ENCODE measurements around the gene SYNDIG1. TPM values are rescaled to one million over a fixed set of nuclear protein-coding genes. Genes with fewer than 3 reads are reported as not detected.

Gene SYNDIG1
- total and polyA plus RNA-seq, 2 donors (not counting 1 experiment from before 2014, with no cell fraction given), result not detected

DNA sequence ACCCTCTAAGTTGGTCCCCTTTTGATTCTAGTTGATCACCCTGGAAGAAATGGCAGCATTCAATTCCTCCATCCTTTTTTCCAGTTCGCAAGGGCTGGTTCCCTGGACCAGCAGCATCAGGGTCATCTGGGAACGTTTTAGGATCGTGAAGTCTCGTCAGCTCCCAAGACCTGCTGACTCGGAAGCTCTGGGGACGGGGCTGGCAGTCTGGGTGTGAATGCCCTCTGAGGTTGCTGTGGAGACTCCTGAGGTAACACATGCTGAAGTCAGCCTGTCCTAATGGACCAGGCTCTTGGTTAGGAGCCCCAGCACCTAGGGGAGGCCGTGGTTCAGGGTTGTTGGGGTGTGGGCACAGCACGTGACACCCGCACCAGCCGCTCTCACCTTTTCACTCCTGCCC, 164.1 kb downstream of the SYNDIG1 start:
- H4K20me1 ChIP-seq (ENCODE audit: control insufficient read depth, insufficient read depth, low read length, poor library complexity, severe bottlenecking), result no peaks in the 10 kb centered on the region
- DNase-seq (no peak), ATAC-seq (ENCODE audit: low read depth) (no peak)
- Mint-ChIP-seq H3K4me1 (peaks cover 4% of the 10 kb centered on the region), H3K9me3 (ENCODE audit: insufficient read depth) (no peaks in the 10 kb centered on the region), H3K4me3 (no peak overlapping the region), H3K27ac (no peak overlapping the region), H3K27me3 (no peaks in the 10 kb centered on the region)
- no peak overlapping the region for H3K27ac ChIP-seq (ENCODE audit: low read length in 2 of 2)
- no peak overlapping the region for H3K9ac ChIP-seq (ENCODE audit: low read length)
- 94% methylated on average over 8 of the region's 10 CpGs for WGBS (ENCODE audit: insufficient coverage)
- no peaks in the 10 kb centered on the region for H3K36me3 ChIP-seq (replicated peaks in 1 of 2; ENCODE audit: control extremely low read depth in 1 of 2, control insufficient read depth in 1 of 2, extremely low read depth in 1 of 2, insufficient read depth in 2 of 2, low read length in 1 of 2)
- TF ChIP-seq EZH2 (IDR thresholded peaks at IDR 0.05; ENCODE audit: borderline replicate concordance, insufficient read depth, low read depth, low read length, poor library complexity, severe bottlenecking), result no peak
- H3K27me3 ChIP-seq (replicated peaks in 1 of 4; ENCODE audit: control extremely low read depth in 1 of 4, control insufficient read depth in 3 of 4, insufficient read depth in 4 of 4, low read length in 3 of 4), result no peaks in the 10 kb centered on the region
- no peaks in the 10 kb centered on the region for H3K79me2 ChIP-seq (ENCODE audit: control insufficient read depth, insufficient read depth, low read length)
- H2AFZ ChIP-seq (ENCODE audit: insufficient read depth, low read depth, low read length, poor library complexity, severe bottlenecking), result no peak overlapping the region
- no peaks in the 10 kb centered on the region for H3K9me3 ChIP-seq (ENCODE audit: control extremely low read depth in 1 of 3, control insufficient read depth in 2 of 3, insufficient read depth in 1 of 3, low read length in 2 of 3)
- H3K4me1 ChIP-seq (ENCODE audit: control insufficient read depth in 2 of 2, insufficient read depth in 2 of 2, low read length in 2 of 2), result no peaks in the 10 kb centered on the region
- intact Hi-C loops (cut with micrococcal nuclease), result no loop called here
- H3K4me3 ChIP-seq (ENCODE audit: control extremely low read depth in 1 of 5, extremely low read depth in 1 of 5, insufficient read depth in 1 of 5, low read depth in 2 of 5, low read length in 4 of 5), result no peak overlapping the region
- ChIA-PET POLR2A (no interaction called here), CTCF (no interaction called here)
- H3K4me2 ChIP-seq (replicated peaks; ENCODE audit: low read depth, low read length, poor library complexity, severe bottlenecking), result no peak overlapping the region

DNA sequence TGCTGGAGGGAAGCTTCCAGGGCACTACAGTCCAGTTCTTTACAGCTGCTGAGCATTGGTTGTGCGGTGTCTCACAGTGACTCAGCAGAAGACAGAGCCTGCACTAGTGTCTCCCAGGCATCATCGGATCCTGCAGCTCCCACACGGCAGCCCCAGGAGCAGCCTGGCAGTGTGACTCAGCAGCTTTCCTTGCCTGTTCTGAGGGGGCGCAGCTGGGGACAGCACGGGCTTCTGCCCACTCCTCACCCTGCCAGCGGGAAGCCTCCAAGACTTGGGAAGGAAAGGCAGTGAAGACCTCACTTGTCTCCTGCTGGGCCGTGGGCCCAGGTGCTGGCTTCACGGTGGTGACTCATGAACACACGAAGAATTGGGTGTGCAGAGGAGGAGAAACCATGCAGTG, 165.4 kb downstream of the SYNDIG1 start:
- Histone ChIP-seq H3K9ac (ENCODE audit: low read length) (no peak overlapping the region), H3K27ac (ENCODE audit: low read length in 2 of 2) (no peak overlapping the region), H3K4me2 (replicated peaks; ENCODE audit: low read depth, low read length, poor library complexity, severe bottlenecking) (no peak overlapping the region), H3K4me1 (ENCODE audit: control insufficient read depth in 2 of 2, insufficient read depth in 2 of 2, low read length in 2 of 2) (no peaks in the 10 kb centered on the region), H3K9me3 (ENCODE audit: control extremely low read depth in 1 of 3, control insufficient read depth in 2 of 3, insufficient read depth in 1 of 3, low read length in 2 of 3) (no peaks in the 10 kb centered on the region), H3K36me3 (replicated peaks in 1 of 2; ENCODE audit: control extremely low read depth in 1 of 2, control insufficient read depth in 1 of 2, extremely low read depth in 1 of 2, insufficient read depth in 2 of 2, low read length in 1 of 2) (no peaks in the 10 kb centered on the region), H3K4me3 (ENCODE audit: control extremely low read depth in 1 of 5, extremely low read depth in 1 of 5, insufficient read depth in 1 of 5, low read depth in 2 of 5, low read length in 4 of 5) (no peak overlapping the region), H3K79me2 (ENCODE audit: control insufficient read depth, insufficient read depth, low read length) (no peaks in the 10 kb centered on the region), H3K27me3 (replicated peaks in 1 of 4; ENCODE audit: control extremely low read depth in 1 of 4, control insufficient read depth in 3 of 4, insufficient read depth in 4 of 4, low read length in 3 of 4) (no peaks in the 10 kb centered on the region), H4K20me1 (ENCODE audit: control insufficient read depth, insufficient read depth, low read length, poor library complexity, severe bottlenecking) (no peaks in the 10 kb centered on the region), H2AFZ (ENCODE audit: insufficient read depth, low read depth, low read length, poor library complexity, severe bottlenecking) (no peak overlapping the region)
- POLR2A ChIA-PET, result no interaction called here
- no peak for ATAC-seq (ENCODE audit: low read depth)
- CTCF ChIA-PET, result no interaction called here
- intact Hi-C loops (cut with micrococcal nuclease), result no loop called here
- no peak for DNase-seq
- WGBS (ENCODE audit: insufficient coverage), result 22% methylated on average over 6 of the region's 9 CpGs
- no peaks in the 10 kb centered on the region for H3K9me3 Mint-ChIP-seq (ENCODE audit: insufficient read depth)
- no peak overlapping the region for H3K4me3 Mint-ChIP-seq
- no peaks in the 10 kb centered on the region for H3K27me3 Mint-ChIP-seq
- no peak overlapping the region for H3K27ac Mint-ChIP-seq
- H3K4me1 Mint-ChIP-seq, result no peaks in the 10 kb centered on the region
- TF ChIP-seq CTCF (IDR thresholded peaks at IDR 0.05) (no peak), EZH2 (IDR thresholded peaks at IDR 0.05; ENCODE audit: borderline replicate concordance, insufficient read depth, low read depth, low read length, poor library complexity, severe bottlenecking) (no peak)
